Mesothelial cell of epicardium (in vitro differentiated cells): Measurements from ENCODE around the gene GPR39. TPM values are rescaled to one million over a fixed set of nuclear protein-coding genes. Genes with fewer than 3 reads are reported as not detected.

Experiments used
- DNase-seq, 2 experiments: peaks; one replicate each; pipeline ENCODE4 v3.0.0; 2021; ENCODE audit warnings: low spot score in 2 of 2; ENCODE audit not compliant: unreplicated experiment in 2 of 2
- H3K27ac Mint-ChIP-seq: 2 replicates; pipeline ENCODE4 v1.8.0; 2021; ENCODE audit warnings: mixed read lengths
- H3K27me3 Mint-ChIP-seq: 2 replicates; pipeline ENCODE4 v1.8.0; 2021; ENCODE audit warnings: low read depth, mixed read lengths
- H3K36me3 Mint-ChIP-seq: 2 replicates; pipeline ENCODE4 v1.8.0; 2021; ENCODE audit warnings: mixed read lengths
- H3K4me1 Mint-ChIP-seq: 2 replicates; pipeline ENCODE4 v1.8.0; 2021; ENCODE audit warnings: mixed read lengths
- H3K4me3 Mint-ChIP-seq: 2 replicates; pipeline ENCODE4 v1.8.0; 2021; ENCODE audit warnings: mild to moderate bottlenecking, moderate library complexity, mixed read lengths
- H3K9me3 Mint-ChIP-seq: 2 replicates; pipeline ENCODE4 v1.8.0; 2021; ENCODE audit warnings: mixed read lengths
- total RNA-seq: library from RNA; stranded (reverse); gene quantifications from 3 replicates; pipeline ENCODE4 v1.2.1, GENCODE V29; 2021
- TF ChIP-seq, protein P1 (sequence below): fragments of 200-600 bp; sonication (generic); IDR thresholded peaks from one replicate; pipeline ENCODE4 v1.5.0; 2021; ENCODE audit warnings: antibody characterized with exemption; ENCODE audit not compliant: unreplicated experiment

The GPR39 gene
- total RNA-seq, 1 donor from 2014 or later = 0.31 TPM

DNA sequence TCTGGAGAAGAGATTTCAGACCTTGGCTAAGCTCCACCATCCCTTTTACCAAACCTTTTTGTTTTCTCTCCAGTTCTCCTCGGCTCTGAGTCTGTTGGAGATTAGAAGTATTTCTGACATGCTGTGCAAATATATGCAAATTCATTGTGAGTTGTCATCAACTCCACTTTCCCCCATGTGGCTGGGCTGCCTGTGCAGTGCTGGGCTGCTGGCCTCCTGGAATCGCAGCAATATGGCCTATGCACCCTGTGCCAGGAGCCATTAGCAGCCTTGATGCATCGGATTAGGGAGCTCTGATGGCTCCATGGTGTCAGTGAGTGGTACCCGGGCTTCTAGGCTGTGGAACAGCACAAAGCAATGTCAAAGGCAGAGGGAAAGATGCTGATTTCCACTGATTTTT is 80.0 kb downstream of the GPR39 start:
- no peak overlapping the region for H3K27ac Mint-ChIP-seq
- no peaks in the 10 kb centered on the region for H3K4me1 Mint-ChIP-seq
- TF ChIP-seq, protein P1, sequence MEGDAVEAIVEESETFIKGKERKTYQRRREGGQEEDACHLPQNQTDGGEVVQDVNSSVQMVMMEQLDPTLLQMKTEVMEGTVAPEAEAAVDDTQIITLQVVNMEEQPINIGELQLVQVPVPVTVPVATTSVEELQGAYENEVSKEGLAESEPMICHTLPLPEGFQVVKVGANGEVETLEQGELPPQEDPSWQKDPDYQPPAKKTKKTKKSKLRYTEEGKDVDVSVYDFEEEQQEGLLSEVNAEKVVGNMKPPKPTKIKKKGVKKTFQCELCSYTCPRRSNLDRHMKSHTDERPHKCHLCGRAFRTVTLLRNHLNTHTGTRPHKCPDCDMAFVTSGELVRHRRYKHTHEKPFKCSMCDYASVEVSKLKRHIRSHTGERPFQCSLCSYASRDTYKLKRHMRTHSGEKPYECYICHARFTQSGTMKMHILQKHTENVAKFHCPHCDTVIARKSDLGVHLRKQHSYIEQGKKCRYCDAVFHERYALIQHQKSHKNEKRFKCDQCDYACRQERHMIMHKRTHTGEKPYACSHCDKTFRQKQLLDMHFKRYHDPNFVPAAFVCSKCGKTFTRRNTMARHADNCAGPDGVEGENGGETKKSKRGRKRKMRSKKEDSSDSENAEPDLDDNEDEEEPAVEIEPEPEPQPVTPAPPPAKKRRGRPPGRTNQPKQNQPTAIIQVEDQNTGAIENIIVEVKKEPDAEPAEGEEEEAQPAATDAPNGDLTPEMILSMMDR = no peak
- DNase-seq = no peak
- H3K27me3 Mint-ChIP-seq = no peaks in the 10 kb centered on the region
- H3K4me3 Mint-ChIP-seq = no peak overlapping the region
- H3K36me3 Mint-ChIP-seq = no peaks in the 10 kb centered on the region
- no peaks in the 10 kb centered on the region for H3K9me3 Mint-ChIP-seq

DNA sequence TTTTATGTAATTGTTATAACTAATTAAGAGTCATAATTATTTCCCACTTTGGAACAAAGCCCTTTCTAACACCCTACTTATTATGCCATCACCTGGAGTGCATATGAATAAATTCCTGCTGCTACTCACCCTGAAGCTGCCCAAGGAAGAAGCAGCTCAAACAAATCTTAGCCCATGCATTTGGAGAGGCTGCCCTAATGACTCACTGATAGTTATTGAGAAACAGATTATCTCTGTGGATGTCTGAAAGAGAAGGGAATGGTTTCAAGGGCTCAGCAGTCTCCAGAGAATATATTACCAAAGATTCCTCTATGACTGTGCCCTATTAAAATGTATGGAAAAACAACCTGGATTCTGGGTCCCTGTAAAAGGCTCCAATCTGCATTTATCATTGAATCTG is 81.0 kb downstream of the GPR39 start:
- Mint-ChIP-seq H3K4me3 (no peak overlapping the region), H3K36me3 (no peaks in the 10 kb centered on the region), H3K27me3 (no peaks in the 10 kb centered on the region), H3K4me1 (no peaks in the 10 kb centered on the region), H3K27ac (no peak overlapping the region), H3K9me3 (peaks cover 5% of the 10 kb centered on the region)
- TF ChIP-seq, protein P1 = no peak
- DNase-seq = no peak

DNA sequence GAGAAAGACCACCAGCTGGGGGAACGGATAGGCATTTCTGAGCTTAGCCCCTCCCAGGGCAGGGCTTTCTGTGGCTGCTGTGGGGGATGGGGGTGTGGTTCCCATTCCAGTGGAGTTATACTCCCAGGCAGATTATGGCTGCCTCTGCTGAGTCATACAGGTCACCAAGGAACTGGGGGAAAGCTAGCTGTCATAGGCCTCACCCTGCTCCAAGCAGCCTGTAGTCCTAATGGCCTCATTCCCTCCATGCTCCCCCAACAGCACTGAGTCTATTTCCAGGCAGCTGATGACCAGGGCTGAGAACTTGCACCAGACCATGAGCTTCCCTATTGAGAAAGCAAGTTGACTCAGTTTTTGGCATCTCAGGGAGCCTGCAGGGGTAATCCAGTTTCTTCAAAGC is 87.1 kb downstream of the GPR39 start:
- Mint-ChIP-seq H3K27me3 (no peaks in the 10 kb centered on the region), H3K4me3 (no peak overlapping the region), H3K36me3 (no peaks in the 10 kb centered on the region), H3K4me1 (no peaks in the 10 kb centered on the region), H3K9me3 (peaks cover 33% of the 10 kb centered on the region), H3K27ac (no peak overlapping the region)
- DNase-seq = no peak
- TF ChIP-seq, protein P1 = no peak

DNA sequence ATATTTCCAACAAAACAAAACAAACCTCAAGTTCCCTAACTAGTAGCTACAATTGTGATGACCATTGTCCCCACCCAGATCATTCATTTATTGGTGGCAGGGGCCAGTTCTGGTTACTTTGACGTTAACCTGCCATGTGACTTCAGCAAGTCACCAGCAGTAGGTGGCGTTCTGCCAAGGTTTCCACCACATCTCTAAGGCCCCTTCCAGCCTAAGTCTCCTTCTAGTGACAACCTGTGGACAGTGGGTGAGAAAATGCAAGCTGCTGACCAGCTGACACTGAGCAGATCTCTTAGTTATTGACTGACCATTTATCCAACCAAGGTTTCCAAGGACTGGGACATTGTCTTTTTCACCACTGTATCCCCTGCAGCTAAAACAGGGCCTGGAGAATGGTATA is 98.4 kb downstream of the GPR39 start:
- H3K9me3 Mint-ChIP-seq = no peaks in the 10 kb centered on the region
- DNase-seq = no peak
- no peak overlapping the region for H3K27ac Mint-ChIP-seq
- H3K27me3 Mint-ChIP-seq = peaks cover 4% of the 10 kb centered on the region
- no peaks in the 10 kb centered on the region for H3K36me3 Mint-ChIP-seq
- H3K4me3 Mint-ChIP-seq = no peak overlapping the region
- H3K4me1 Mint-ChIP-seq = no peaks in the 10 kb centered on the region
- TF ChIP-seq, protein P1 = no peak

DNA sequence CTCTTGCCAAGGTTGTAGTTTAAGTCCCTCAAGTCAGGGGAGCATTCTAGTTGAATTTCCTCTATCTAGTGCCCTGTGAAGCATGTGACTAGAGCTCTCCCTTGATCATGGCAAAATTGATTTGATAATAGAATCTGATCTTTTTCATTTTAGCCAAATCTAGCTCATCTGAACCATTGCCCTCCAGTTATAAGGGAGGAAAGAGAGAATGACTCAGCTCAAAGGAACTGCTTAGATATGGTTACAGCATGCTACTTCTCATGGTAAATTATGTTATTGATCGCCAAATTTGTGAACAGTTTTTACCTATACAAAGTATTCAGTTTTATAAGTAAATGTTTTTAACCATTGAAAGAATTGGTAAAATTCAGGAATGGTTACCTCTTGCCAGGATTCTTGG is 100.8 kb downstream of the GPR39 start:
- H3K27ac Mint-ChIP-seq = no peak overlapping the region

More for the DNA sequence above, 100.8 kb downstream of the GPR39 start:
- Mint-ChIP-seq H3K27me3 (peaks cover 16% of the 10 kb centered on the region), H3K4me3 (no peak overlapping the region), H3K4me1 (no peaks in the 10 kb centered on the region), H3K9me3 (no peaks in the 10 kb centered on the region), H3K36me3 (no peaks in the 10 kb centered on the region)
- DNase-seq = no peak
- TF ChIP-seq, protein P1 = no peak
